Measurements from ENCODE around the gene EOLA2. TPM values are rescaled to one million over a fixed set of nuclear protein-coding genes. Genes with fewer than 3 reads are reported as not detected.
"Not testable (repeated sequence)": the region's sequence is repeated elsewhere in the genome, so short reads cannot be mapped to it uniquely, and the experiment has no call there.

EOLA2 gene
- total RNA-seq, 1 donor, result 15.5 TPM

- no peak for DNase-seq (ENCODE audit: low read depth)
- H3K4me3 ChIP-seq (ENCODE audit: low read depth, low read length), result no peak overlapping the region
- no peak for TF ChIP-seq CTCF (IDR thresholded peaks at IDR 0.05; ENCODE audit: insufficient read depth, low read length)
Measured at GRCh38 chrX:149962010-149962409, 23.7 kb upstream of the EOLA2 start.

- no peak overlapping the region for H3K4me3 ChIP-seq (ENCODE audit: low read depth, low read length)
- TF ChIP-seq CTCF (IDR thresholded peaks at IDR 0.05; ENCODE audit: insufficient read depth, low read length), result no peak
- no peak for DNase-seq (ENCODE audit: low read depth)
Measured at GRCh38 chrX:149961572-149961971, 23.3 kb upstream of the EOLA2 start.

- DNase-seq (ENCODE audit: low read depth), result peak; percentile 73
- no peak overlapping the region for H3K4me3 ChIP-seq (ENCODE audit: low read depth, low read length)
- peak; percentile 49 for TF ChIP-seq CTCF (IDR thresholded peaks at IDR 0.05; ENCODE audit: insufficient read depth, low read length)
Measured at GRCh38 chrX:149950681-149951080, 12.4 kb upstream of the EOLA2 start.

- no peak overlapping the region for H3K4me3 ChIP-seq (ENCODE audit: low read depth, low read length)
- TF ChIP-seq CTCF (IDR thresholded peaks at IDR 0.05; ENCODE audit: insufficient read depth, low read length), result no peak
- no peak for DNase-seq (ENCODE audit: low read depth)
Measured at GRCh38 chrX:149949743-149950436, 11.6 kb upstream of the EOLA2 start.

GRCh38 chrX:149948016-149948415, 9.7 kb upstream of the EOLA2 start:
- no peak for TF ChIP-seq CTCF (IDR thresholded peaks at IDR 0.05; ENCODE audit: insufficient read depth, low read length)
- no peak for DNase-seq (ENCODE audit: low read depth)
- no peak overlapping the region for H3K4me3 ChIP-seq (ENCODE audit: low read depth, low read length)

- DNase-seq (ENCODE audit: low read depth); H3K4me3 ChIP-seq (ENCODE audit: low read depth, low read length): not testable (repeated sequence)
Measured at GRCh38 chrX:149946932-149947331, 8.6 kb upstream of the EOLA2 start.

- not testable (repeated sequence) for H3K4me3 ChIP-seq (ENCODE audit: low read depth, low read length); DNase-seq (ENCODE audit: low read depth)
Measured at GRCh38 chrX:149945820-149946219, 7.5 kb upstream of the EOLA2 start.

- H3K4me3 ChIP-seq (ENCODE audit: low read depth, low read length); DNase-seq (ENCODE audit: low read depth): not testable (repeated sequence)
Measured at GRCh38 chrX:149945087-149945670, 6.9 kb upstream of the EOLA2 start.
